ENCODE data around the gene SCRN2. TPM values are rescaled to one million over a fixed set of nuclear protein-coding genes. Genes with fewer than 3 reads are reported as not detected.

SCRN2 gene
- total RNA-seq, 6 experiments from 2014 or later, result 33.9 to 46.6 (median 39.1) TPM

- no peak for DNase-seq
- Mint-ChIP-seq H3K27me3 (ENCODE audit: insufficient read depth) (peaks cover 16% of the 10 kb centered on the region), H3K27ac (no peak overlapping the region), H3K9me3 (no peaks in the 10 kb centered on the region), H3K4me3 (no peak overlapping the region), H3K4me1 (ENCODE audit: low read depth) (peaks cover 16% of the 10 kb centered on the region), H3K36me3 (ENCODE audit: low read depth) (peaks cover 12% of the 10 kb centered on the region)
- TF ChIP-seq CTCF (IDR thresholded peaks at IDR 0.05), result no peak
Observed at GRCh38 chr17:47806913-47807255, 34.2 kb downstream of the SCRN2 start.

GRCh38 chr17:47806026-47806912 is 34.8 kb downstream of the SCRN2 start:
- Mint-ChIP-seq H3K4me3 (no peak overlapping the region), H3K27ac (no peak overlapping the region), H3K9me3 (no peaks in the 10 kb centered on the region), H3K4me1 (ENCODE audit: low read depth) (peaks cover 16% of the 10 kb centered on the region), H3K27me3 (ENCODE audit: insufficient read depth) (peaks cover 17% of the 10 kb centered on the region), H3K36me3 (ENCODE audit: low read depth) (peaks cover 12% of the 10 kb centered on the region)
- no peak for TF ChIP-seq CTCF (IDR thresholded peaks at IDR 0.05)
- no peak for DNase-seq

- Mint-ChIP-seq H3K27ac (no peak overlapping the region), H3K27me3 (ENCODE audit: insufficient read depth) (peaks cover 16% of the 10 kb centered on the region), H3K36me3 (ENCODE audit: low read depth) (peaks cover 12% of the 10 kb centered on the region), H3K4me1 (ENCODE audit: low read depth) (no peaks in the 10 kb centered on the region), H3K9me3 (no peaks in the 10 kb centered on the region), H3K4me3 (no peak overlapping the region)
- no peak for TF ChIP-seq CTCF (IDR thresholded peaks at IDR 0.05)
- no peak for DNase-seq
Observed at GRCh38 chr17:47804461-47804860, 36.6 kb downstream of the SCRN2 start.

GRCh38 chr17:47803751-47804150 is 37.3 kb downstream of the SCRN2 start:
- Mint-ChIP-seq H3K27me3 (ENCODE audit: insufficient read depth) (peaks cover 16% of the 10 kb centered on the region), H3K9me3 (no peaks in the 10 kb centered on the region), H3K27ac (no peak overlapping the region), H3K36me3 (ENCODE audit: low read depth) (peaks cover 12% of the 10 kb centered on the region), H3K4me3 (no peak overlapping the region), H3K4me1 (ENCODE audit: low read depth) (no peaks in the 10 kb centered on the region)
- no peak for DNase-seq
- no peak for TF ChIP-seq CTCF (IDR thresholded peaks at IDR 0.05)

- Mint-ChIP-seq H3K9me3 (no peaks in the 10 kb centered on the region), H3K27me3 (ENCODE audit: insufficient read depth) (peaks cover 16% of the 10 kb centered on the region), H3K4me3 (no peak overlapping the region), H3K36me3 (ENCODE audit: low read depth) (peaks cover 12% of the 10 kb centered on the region), H3K4me1 (ENCODE audit: low read depth) (no peaks in the 10 kb centered on the region), H3K27ac (no peak overlapping the region)
- no peak for TF ChIP-seq CTCF (IDR thresholded peaks at IDR 0.05)
- no peak for DNase-seq
Observed at GRCh38 chr17:47803201-47803600, 37.9 kb downstream of the SCRN2 start.
